Right lobe of liver (tissue), 4 donors: ENCODE data around the gene PIAS1.

Experiments used
- POLR2A ChIP-seq: fragments of 450-650 bp; IDR thresholded peaks from one replicate; pipeline ENCODE4 v1.6.1; 2017; ENCODE audit warnings: antibody characterized with exemption, mild to moderate bottlenecking
- TF ChIP-seq, protein P1 (sequence below), 4 donors: fragments of 200-600 bp in 3 of 4; fragments of 450-650 bp in 1 of 4; IDR thresholded peaks; one replicate each; pipeline versions ENCODE4 v1.5.1 to v1.8.0; 2016 to 2022; ENCODE audit warnings: antibody characterized with exemption in 4 of 4, mild to moderate bottlenecking in 2 of 4
- donor health status: DM: no; HTN: no; CAD: no.
- donor health status: DM: no; HTN: no; CAD: no.
- donor health status: DM: no; HTN: yes; CAD: no.

DNA sequence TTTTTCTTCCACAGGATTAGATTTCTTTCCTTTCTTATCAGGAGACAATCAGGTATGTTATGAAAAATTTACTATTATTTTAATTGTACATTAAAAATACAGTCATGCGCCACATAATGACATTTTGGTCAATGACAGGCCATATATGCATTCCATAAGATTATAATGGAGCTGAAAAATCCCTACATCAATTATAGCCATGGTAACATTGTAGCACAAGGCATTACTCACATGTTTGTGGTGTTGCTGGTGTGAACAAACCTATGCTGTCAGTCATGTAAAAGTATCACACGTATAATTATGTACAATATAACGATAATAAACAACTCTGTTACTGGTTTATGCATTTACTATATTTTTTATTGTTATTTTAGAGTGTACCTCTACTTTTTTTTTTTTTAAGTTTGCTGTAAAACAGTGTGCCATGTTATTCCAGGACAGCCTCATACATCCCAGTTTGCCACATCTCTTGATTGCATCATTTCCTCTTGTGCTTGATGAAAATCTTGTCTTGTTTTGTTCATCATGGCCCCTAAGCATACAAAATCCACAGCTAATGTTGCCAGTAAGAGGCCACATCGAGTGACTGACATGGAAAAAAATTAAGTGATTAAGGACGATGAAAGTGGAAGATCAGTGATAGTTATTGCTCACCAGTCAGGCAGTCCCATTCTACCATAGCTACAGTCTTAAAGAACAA, 129.7 kb downstream of the PIAS1 start:
- TF ChIP-seq POLR2A = no peak
- TF ChIP-seq, protein P1, sequence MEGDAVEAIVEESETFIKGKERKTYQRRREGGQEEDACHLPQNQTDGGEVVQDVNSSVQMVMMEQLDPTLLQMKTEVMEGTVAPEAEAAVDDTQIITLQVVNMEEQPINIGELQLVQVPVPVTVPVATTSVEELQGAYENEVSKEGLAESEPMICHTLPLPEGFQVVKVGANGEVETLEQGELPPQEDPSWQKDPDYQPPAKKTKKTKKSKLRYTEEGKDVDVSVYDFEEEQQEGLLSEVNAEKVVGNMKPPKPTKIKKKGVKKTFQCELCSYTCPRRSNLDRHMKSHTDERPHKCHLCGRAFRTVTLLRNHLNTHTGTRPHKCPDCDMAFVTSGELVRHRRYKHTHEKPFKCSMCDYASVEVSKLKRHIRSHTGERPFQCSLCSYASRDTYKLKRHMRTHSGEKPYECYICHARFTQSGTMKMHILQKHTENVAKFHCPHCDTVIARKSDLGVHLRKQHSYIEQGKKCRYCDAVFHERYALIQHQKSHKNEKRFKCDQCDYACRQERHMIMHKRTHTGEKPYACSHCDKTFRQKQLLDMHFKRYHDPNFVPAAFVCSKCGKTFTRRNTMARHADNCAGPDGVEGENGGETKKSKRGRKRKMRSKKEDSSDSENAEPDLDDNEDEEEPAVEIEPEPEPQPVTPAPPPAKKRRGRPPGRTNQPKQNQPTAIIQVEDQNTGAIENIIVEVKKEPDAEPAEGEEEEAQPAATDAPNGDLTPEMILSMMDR (IDR thresholded peaks at IDR 0.05) = no peak
